SU-DHL-6 (cell line): Measurements from ENCODE around the gene ZFAND6.

Experiments used
- CTCF ChIP-seq: fragments of 200-600 bp; sonication (generic); IDR thresholded peaks from one replicate; pipeline ENCODE4 v1.5.1; 2017; ENCODE audit warnings: antibody characterized with exemption, mild to moderate bottlenecking, low read length, moderate library complexity; ENCODE audit not compliant: insufficient read depth, poor library complexity, severe bottlenecking
- EZH2phosphoT487 ChIP-seq: fragments of 200-600 bp; sonication (generic), shearing (Covaris generic); conservative IDR thresholded peaks from 2 replicates; pipeline ENCODE4 v1.6.1; 2018; ENCODE audit warnings: mild to moderate bottlenecking, antibody characterized with exemption, low read length, moderate library complexity, mixed read lengths

- no peak for TF ChIP-seq CTCF
- no peak for TF ChIP-seq EZH2phosphoT487
These were observed 117.0 kb downstream of the ZFAND6 start for GRCh38 chr15:80176443-80176842.
